Neural crest cell (in vitro differentiated cells): ENCODE results near the gene GCK. TPM values are rescaled to one million over a fixed set of nuclear protein-coding genes. Genes with fewer than 3 reads are reported as not detected.

Source experiments
- DNase-seq: peaks from one replicate; pipeline ENCODE4 v3.0.0; 2021; ENCODE audit warnings: low read depth, mixed read lengths, low spot score
- H3K27ac Mint-ChIP-seq: one replicate; pipeline ENCODE4 v1.8.0; 2021; ENCODE audit warnings: mild to moderate bottlenecking, mixed read lengths; ENCODE audit not compliant: unreplicated experiment
- H3K27me3 Mint-ChIP-seq: 2 replicates; pipeline ENCODE4 v1.8.0; 2021; ENCODE audit warnings: low read depth, mild to moderate bottlenecking, mixed read lengths
- H3K36me3 Mint-ChIP-seq: 2 replicates; pipeline ENCODE4 v1.8.0; 2021; ENCODE audit warnings: low read depth, mild to moderate bottlenecking, mixed read lengths
- H3K4me1 Mint-ChIP-seq: 2 replicates; pipeline ENCODE4 v1.8.0; 2021; ENCODE audit warnings: mixed read lengths
- H3K4me3 Mint-ChIP-seq: one replicate; pipeline ENCODE4 v1.8.0; 2021; ENCODE audit warnings: mild to moderate bottlenecking, mixed read lengths
- H3K9me3 Mint-ChIP-seq: 2 replicates; pipeline ENCODE4 v1.8.0; 2021; ENCODE audit warnings: mixed read lengths
- CTCF ChIP-seq: fragments of 200-600 bp; sonication (generic); conservative IDR thresholded peaks from 2 replicates; pipeline ENCODE4 v1.5.0; 2021; ENCODE audit warnings: antibody characterized with exemption, mild to moderate bottlenecking
- total RNA-seq: library from RNA; stranded (reverse); gene quantifications from 2 replicates; pipeline ENCODE4 v1.2.1, GENCODE V29; 2021

The GCK gene
- total RNA-seq, 1 donor from 2014 or later, result 0.42 TPM

- Mint-ChIP-seq H3K4me3 (peak overlapping the region; percentile 93), H3K27ac (no peak overlapping the region), H3K36me3 (peaks cover 12% of the 10 kb centered on the region), H3K4me1 (peaks cover 40% of the 10 kb centered on the region), H3K9me3 (peaks cover 6% of the 10 kb centered on the region), H3K27me3 (no peaks in the 10 kb centered on the region)
- no peak for DNase-seq
- TF ChIP-seq CTCF, result no peak
Observed at GRCh38 chr7:44122529-44122928, 66.7 kb downstream of the GCK start.

GRCh38 chr7:44121761-44122420 lies 67.3 kb downstream of the GCK start:
- Mint-ChIP-seq H3K4me1 (peaks cover 40% of the 10 kb centered on the region), H3K36me3 (peaks cover 10% of the 10 kb centered on the region), H3K4me3 (peak overlapping the region; percentile 93), H3K27me3 (no peaks in the 10 kb centered on the region), H3K27ac (no peak overlapping the region), H3K9me3 (peaks cover 3% of the 10 kb centered on the region)
- DNase-seq, result no peak
- no peak for TF ChIP-seq CTCF

- Mint-ChIP-seq H3K36me3 (peaks cover 7% of the 10 kb centered on the region), H3K27ac (peak overlapping the region; percentile 57), H3K4me1 (peaks cover 39% of the 10 kb centered on the region), H3K9me3 (no peaks in the 10 kb centered on the region), H3K27me3 (no peaks in the 10 kb centered on the region), H3K4me3 (peak overlapping the region; percentile 72)
- DNase-seq, result no peak
- TF ChIP-seq CTCF, result no peak
Observed at GRCh38 chr7:44120395-44120794, 68.8 kb downstream of the GCK start.

GRCh38 chr7:44119829-44120380 lies 69.3 kb downstream of the GCK start:
- Mint-ChIP-seq H3K27ac (peak overlapping the region; percentile 57), H3K4me3 (peak overlapping the region; percentile 64), H3K27me3 (no peaks in the 10 kb centered on the region), H3K4me1 (peaks cover 34% of the 10 kb centered on the region), H3K9me3 (no peaks in the 10 kb centered on the region), H3K36me3 (peaks cover 7% of the 10 kb centered on the region)
- DNase-seq, result no peak
- no peak for TF ChIP-seq CTCF

- H3K27ac Mint-ChIP-seq, result no peak overlapping the region
- H3K36me3 Mint-ChIP-seq, result peaks cover 16% of the 10 kb centered on the region
- H3K27me3 Mint-ChIP-seq, result no peaks in the 10 kb centered on the region
- H3K9me3 Mint-ChIP-seq, result no peaks in the 10 kb centered on the region
- peaks cover 27% of the 10 kb centered on the region for H3K4me1 Mint-ChIP-seq
- no peak for DNase-seq
- TF ChIP-seq CTCF, result no peak
- peak overlapping the region; percentile 54 for H3K4me3 Mint-ChIP-seq
Observed at GRCh38 chr7:44117801-44118429, 71.3 kb downstream of the GCK start.
